ENCODE measurements around the gene SRGAP2. TPM values are rescaled to one million over a fixed set of nuclear protein-coding genes. Genes with fewer than 3 reads are reported as not detected.
"Not testable (repeated sequence)": the region's sequence is repeated elsewhere in the genome, so short reads cannot be mapped to it uniquely, and the experiment has no call there.

SRGAP2 gene
- total RNA-seq, 2 experiments from 2014 or later: 98.2 to 105 TPM

DNA sequence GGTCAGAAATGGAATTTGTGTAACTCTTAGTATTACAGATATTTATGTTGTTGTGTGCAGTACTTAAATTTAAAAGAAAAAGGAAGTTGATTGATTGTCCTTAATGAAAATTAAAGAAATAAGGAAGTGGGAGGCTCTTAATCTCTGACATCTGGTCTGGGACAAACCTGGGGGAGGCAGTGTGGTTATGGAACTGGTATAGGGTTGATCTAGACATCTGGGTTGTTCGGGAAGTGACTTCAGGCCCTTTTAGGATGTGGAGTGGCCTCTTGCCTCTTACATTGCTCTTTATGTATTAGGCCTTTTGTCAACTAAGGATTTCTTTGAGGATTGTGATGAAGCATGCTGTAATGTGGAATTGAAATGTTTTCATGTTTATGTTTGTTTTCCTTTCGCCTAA lies 15.4 kb downstream of the SRGAP2 start:
- DNase-seq; ATAC-seq; H3K36me3 Mint-ChIP-seq (ENCODE audit: low read depth); CTCF ChIA-PET; H3K9me3 Mint-ChIP-seq (ENCODE audit: insufficient read depth); H3K4me3 Mint-ChIP-seq; H3K4me1 Mint-ChIP-seq (ENCODE audit: low read depth); POLR2A ChIA-PET; H3K27me3 Mint-ChIP-seq (ENCODE audit: low read depth); H3K27ac Mint-ChIP-seq: not testable (repeated sequence)

DNA sequence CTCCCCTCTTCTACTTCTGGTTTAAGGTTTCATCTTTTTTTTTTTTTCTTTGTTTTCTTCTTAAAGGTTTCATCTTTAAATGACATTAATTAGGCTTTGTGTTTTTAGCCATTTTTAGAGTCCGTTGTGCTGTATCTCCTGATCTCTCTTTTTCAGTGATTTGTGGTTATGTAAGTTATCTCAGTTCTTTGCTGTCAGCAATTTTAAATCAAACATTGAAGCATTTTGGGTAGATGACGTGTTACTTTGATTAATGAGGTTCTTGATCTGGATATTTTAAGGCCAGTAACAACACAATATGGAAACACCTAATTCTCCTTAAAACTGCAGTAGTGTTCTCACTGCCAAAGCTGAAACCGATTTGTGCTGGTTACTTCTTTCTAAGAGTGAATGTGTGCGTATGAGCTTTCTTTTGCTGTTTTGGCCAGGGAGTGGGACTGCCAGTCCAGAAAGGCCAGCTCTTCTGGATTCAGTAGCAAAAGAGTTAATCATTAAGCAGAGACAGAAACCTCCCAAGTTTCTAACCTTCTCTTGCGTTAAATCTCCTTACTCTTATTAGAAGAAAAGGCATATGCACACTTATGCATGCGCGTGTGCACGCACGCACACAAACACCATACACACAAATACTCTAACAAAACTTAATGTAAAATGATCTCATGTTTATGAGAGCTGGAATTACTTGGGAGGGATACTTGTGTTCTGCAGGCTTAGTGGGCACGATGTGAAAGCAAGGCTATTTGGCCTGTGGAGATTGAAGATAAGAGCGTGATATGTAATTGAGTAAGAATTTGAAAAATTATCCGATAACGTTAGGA lies 16.4 kb downstream of the SRGAP2 start:
- H3K9me3 Mint-ChIP-seq (ENCODE audit: insufficient read depth); H3K4me1 Mint-ChIP-seq (ENCODE audit: low read depth); ATAC-seq; CTCF ChIA-PET; H3K4me3 Mint-ChIP-seq; POLR2A ChIA-PET; H3K27me3 Mint-ChIP-seq (ENCODE audit: low read depth); H3K27ac Mint-ChIP-seq; DNase-seq; H3K36me3 Mint-ChIP-seq (ENCODE audit: low read depth): not testable (repeated sequence)

DNA sequence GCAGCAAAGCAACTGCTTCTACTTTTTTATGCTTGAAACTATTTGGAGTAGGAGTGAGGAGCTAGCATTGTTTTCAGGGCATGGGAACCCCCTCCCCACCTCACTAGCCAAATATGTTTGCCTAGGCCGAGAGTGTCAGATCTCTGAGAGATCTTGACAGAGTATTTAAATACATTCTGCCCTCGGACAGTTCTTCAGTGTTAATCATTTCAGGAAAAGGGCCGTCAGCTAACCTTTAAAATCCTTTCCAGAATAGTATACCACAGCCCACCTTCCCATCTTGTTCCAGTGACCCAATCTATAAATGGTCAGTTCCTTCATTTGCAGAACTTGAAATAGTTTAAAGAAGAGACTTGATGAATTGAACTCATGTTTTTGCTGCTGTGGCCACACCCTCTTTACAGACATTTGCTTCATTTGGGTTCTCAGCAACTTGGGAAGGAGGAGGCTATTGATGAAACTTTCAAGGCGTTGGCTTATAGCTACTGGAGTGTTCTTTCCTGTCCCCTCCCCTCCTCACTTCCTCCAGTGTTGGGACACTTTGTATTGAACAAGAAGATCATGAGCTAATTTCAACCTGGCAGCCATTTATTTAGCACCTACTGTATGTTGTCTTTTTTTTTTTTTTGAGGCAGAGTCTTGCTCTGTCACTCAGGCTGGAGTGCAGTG lies 17.1 kb downstream of the SRGAP2 start:
- ATAC-seq; POLR2A ChIA-PET; DNase-seq; H3K4me3 Mint-ChIP-seq; H3K4me1 Mint-ChIP-seq (ENCODE audit: low read depth); H3K27me3 Mint-ChIP-seq (ENCODE audit: low read depth); CTCF ChIA-PET; H3K27ac Mint-ChIP-seq; H3K36me3 Mint-ChIP-seq (ENCODE audit: low read depth); H3K9me3 Mint-ChIP-seq (ENCODE audit: insufficient read depth): not testable (repeated sequence)

DNA sequence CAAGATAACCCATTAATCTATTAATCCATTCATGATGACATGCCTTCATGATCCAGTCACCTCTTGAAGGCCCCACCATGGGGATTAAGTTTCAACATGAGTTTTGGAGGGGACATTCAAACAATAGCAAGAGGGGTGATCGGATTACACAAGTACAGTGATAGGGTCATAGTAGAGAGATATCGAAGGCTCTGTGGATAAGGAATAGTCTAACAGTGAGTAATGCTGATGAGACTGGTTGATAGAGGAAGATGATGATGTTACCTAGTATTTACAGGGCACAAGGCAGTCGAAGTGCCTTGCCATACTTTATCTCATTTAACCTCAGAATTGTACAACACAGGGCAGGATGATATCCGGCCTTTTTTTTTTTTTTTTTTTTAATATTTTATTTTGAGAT lies 18.2 kb downstream of the SRGAP2 start:
- H3K27me3 Mint-ChIP-seq (ENCODE audit: low read depth); CTCF ChIA-PET; ATAC-seq; H3K27ac Mint-ChIP-seq; H3K36me3 Mint-ChIP-seq (ENCODE audit: low read depth); H3K9me3 Mint-ChIP-seq (ENCODE audit: insufficient read depth); DNase-seq; POLR2A ChIA-PET; H3K4me1 Mint-ChIP-seq (ENCODE audit: low read depth); H3K4me3 Mint-ChIP-seq: not testable (repeated sequence)

DNA sequence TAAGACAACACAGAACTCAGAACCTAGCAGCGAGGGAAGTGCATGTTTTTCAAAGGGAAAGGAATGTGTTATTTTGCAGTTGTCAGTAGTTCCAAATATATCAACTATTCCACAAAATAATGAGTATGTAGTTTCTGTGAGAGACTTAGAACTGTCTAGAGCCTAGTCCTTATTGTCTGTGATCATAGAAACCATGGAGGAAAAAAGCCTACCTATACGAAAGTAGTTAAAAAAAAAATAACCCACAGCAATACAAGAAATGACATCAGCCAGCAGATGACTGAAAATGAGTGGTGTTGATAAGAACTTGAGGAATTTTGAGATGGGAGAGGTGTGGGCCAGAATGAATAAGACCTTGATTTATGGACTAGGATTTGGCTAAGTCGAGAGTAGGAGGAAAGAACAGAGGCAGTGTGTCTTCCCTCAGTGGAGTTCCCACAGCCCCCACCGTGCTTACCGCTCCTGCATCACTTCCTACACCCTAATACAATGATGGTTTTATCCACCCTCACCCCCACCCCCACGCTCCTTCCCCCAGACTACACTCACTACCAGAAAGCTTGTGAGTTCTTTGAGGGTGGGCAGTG lies 20.9 kb downstream of the SRGAP2 start:
- CTCF ChIA-PET; H3K4me1 Mint-ChIP-seq (ENCODE audit: low read depth); POLR2A ChIA-PET; H3K27ac Mint-ChIP-seq; H3K27me3 Mint-ChIP-seq (ENCODE audit: low read depth); H3K36me3 Mint-ChIP-seq (ENCODE audit: low read depth); DNase-seq; H3K9me3 Mint-ChIP-seq (ENCODE audit: insufficient read depth); H3K4me3 Mint-ChIP-seq; ATAC-seq: not testable (repeated sequence)

DNA sequence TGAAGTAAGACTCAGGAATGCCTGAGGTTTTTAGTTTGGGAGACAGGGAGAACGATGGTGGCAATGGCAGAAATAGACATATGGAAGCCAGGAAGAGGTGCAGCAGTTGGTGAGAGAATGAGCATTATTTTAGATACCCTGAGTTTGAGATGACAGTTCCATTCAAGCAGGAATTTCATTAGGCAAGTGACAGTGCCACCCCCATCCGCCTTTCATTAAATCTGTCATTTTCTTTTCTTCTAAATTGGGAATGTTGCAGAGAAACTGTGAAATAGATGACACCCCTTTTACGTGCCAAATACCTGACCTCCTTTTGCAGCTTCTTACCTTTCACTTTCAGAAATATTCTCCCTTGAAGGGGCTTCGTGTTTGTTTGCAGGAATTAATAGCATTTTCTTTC lies 22.0 kb downstream of the SRGAP2 start:
- H3K27me3 Mint-ChIP-seq (ENCODE audit: low read depth); POLR2A ChIA-PET; H3K27ac Mint-ChIP-seq; H3K9me3 Mint-ChIP-seq (ENCODE audit: insufficient read depth); H3K4me3 Mint-ChIP-seq; ATAC-seq; DNase-seq; H3K4me1 Mint-ChIP-seq (ENCODE audit: low read depth); H3K36me3 Mint-ChIP-seq (ENCODE audit: low read depth); CTCF ChIA-PET: not testable (repeated sequence)

DNA sequence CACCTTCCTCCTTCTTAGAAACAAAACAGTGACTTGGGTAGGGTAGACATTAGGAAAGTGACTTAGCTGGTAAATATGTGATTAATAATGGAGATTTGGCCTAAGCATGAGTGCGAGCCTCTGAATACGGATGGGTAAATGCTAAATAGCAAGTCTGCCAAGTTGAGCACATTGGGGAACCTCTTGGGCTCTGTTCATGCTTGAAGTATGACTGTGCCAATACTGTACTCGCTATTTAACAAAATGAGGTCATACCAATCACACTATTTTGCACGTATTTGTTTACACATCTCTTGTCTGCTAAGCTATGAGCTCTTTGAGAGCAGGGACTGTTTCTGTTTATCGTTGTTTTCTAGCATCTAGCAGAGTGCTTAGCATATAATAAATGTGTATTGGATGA lies 23.5 kb downstream of the SRGAP2 start:
- H3K36me3 Mint-ChIP-seq (ENCODE audit: low read depth); H3K4me3 Mint-ChIP-seq; H3K9me3 Mint-ChIP-seq (ENCODE audit: insufficient read depth); DNase-seq; POLR2A ChIA-PET; H3K4me1 Mint-ChIP-seq (ENCODE audit: low read depth); H3K27ac Mint-ChIP-seq; H3K27me3 Mint-ChIP-seq (ENCODE audit: low read depth); CTCF ChIA-PET; ATAC-seq: not testable (repeated sequence)

DNA sequence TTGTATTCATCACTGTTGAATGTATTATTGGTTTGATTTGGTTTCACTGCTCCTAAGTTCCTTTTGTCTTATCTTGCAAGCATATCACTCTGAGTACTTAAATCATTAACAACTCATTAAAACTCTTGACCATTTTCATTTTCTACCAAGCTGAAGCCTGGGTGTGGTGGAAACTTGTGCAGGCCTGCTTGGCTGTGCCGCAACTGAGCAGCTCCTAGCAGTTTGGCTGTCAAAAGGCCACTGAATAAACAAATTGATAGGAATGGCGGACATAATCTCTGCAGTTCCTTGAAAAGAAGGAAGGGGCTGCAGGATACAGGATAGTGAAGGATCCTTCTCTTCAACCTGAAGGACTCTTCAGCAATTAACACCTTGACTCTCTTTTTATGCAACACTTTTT lies 25.9 kb downstream of the SRGAP2 start:
- H3K27me3 Mint-ChIP-seq (ENCODE audit: low read depth); H3K36me3 Mint-ChIP-seq (ENCODE audit: low read depth); ATAC-seq; H3K9me3 Mint-ChIP-seq (ENCODE audit: insufficient read depth); H3K27ac Mint-ChIP-seq; CTCF ChIA-PET; DNase-seq; H3K4me1 Mint-ChIP-seq (ENCODE audit: low read depth); POLR2A ChIA-PET; H3K4me3 Mint-ChIP-seq: not testable (repeated sequence)

DNA sequence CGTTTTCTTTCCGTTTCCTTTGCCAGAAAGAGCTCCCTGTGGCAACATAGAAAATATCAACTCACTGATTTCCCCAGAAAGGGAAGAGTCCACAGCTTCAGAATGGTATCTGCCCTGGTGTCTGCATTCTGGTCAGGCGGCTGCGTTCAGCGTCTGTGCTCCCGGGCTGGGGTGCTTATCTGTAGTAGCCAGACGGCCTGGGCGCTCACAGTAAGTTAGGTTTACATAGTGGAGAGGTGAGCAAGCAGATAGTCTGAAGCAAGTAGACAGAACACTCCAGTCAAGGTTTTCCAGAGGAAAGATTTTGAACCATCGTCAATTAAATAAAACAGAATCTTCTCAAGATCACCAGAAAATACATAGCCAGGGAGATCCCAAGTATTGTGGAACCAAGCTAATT lies 28.6 kb downstream of the SRGAP2 start:
- CTCF ChIA-PET; POLR2A ChIA-PET; H3K36me3 Mint-ChIP-seq (ENCODE audit: low read depth); H3K9me3 Mint-ChIP-seq (ENCODE audit: insufficient read depth); H3K4me1 Mint-ChIP-seq (ENCODE audit: low read depth); DNase-seq; H3K27me3 Mint-ChIP-seq (ENCODE audit: low read depth); H3K27ac Mint-ChIP-seq; H3K4me3 Mint-ChIP-seq; ATAC-seq: not testable (repeated sequence)

DNA sequence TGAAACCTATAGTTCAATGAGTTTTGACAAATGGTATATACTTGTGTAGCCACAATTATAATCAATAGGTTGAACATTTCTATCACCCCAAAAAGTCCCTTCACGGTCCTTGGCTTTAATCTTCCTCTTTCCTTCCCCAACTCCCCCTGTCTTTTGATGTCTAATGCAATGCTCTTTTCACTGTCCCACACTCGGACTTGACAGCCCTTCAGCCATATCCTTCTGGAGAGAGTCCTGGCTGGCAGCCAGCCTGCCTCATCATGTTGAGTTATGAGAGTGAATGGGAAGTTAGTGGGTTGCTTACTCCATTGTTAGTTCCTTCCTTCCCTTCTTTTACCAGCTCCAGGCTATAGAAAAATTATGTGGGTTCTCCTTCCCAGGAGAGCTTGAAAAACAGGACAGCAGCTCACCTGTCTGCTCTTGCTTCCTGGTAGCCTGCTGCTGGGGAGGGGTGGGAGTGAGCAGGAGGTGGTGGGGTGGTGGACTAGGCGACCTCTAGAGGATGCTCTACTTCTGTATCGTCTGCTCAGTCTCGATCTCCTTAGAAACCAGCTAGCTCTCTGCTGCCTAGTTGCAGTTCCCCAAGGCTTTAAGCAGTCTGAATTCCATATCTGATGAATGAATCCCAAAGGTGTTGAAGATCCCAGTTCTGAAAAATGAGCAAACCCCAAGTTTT lies 29.8 kb downstream of the SRGAP2 start:
- POLR2A ChIA-PET; H3K4me3 Mint-ChIP-seq; DNase-seq; H3K27me3 Mint-ChIP-seq (ENCODE audit: low read depth); H3K36me3 Mint-ChIP-seq (ENCODE audit: low read depth); H3K9me3 Mint-ChIP-seq (ENCODE audit: insufficient read depth); H3K4me1 Mint-ChIP-seq (ENCODE audit: low read depth); H3K27ac Mint-ChIP-seq; CTCF ChIA-PET: not testable (repeated sequence)
- ATAC-seq: peak; percentile 67

DNA sequence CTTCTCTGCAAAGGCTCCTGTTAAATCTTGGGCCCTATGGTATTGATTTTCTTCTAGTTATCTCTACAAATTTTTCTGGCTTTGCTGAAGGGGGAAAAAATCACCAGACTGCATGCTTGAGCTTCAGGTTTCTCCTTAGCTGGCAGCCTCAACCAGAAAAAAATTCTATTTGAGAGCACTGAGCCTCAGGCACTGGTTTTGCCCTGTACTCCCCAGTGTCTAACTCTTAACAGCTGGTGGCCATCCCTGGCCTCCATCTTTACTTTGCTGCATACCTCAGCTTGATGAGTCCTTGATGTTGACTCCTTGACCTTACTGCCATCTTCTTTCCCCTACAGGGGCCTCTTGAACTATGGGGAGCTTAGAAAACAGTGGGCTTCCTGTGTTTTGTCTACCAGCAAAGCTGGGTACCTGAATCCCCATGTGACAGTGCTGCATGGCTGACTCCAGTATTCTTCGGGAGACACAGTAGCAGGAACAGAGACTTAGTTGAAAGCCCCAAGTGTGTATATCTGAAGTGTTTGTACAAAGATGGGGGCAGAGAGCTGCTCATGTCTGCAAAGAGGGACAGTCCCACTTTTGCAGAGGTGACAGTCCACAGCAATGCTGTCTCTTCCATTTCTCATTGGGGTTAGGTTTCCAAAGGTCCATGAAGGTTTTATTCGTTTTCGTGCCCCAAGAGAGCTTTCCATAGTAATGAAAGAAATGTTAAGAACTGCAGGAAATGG lies 31.0 kb downstream of the SRGAP2 start:
- H3K9me3 Mint-ChIP-seq (ENCODE audit: insufficient read depth); CTCF ChIA-PET; H3K27me3 Mint-ChIP-seq (ENCODE audit: low read depth); H3K4me1 Mint-ChIP-seq (ENCODE audit: low read depth); DNase-seq; H3K27ac Mint-ChIP-seq; H3K4me3 Mint-ChIP-seq; POLR2A ChIA-PET; ATAC-seq; H3K36me3 Mint-ChIP-seq (ENCODE audit: low read depth): not testable (repeated sequence)

DNA sequence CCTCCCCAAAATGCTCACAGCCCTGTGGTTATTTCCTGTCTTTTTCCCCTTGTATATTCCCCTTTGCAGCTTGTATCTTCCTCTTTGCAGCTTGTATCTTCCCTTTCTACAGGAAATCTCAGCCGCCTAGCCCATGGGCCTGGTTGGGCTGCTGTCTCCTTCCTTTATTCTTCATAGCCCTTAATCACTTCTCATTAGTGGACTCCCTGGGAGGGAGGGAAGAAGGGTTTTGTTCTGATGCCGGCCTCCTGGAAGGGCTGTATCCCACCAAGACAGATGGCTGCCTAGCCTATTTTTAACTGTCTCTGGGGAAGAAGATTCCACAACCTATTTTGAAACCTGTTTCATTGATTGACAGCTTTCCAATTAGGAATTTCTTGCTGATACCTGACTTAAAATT lies 31.8 kb downstream of the SRGAP2 start:
- POLR2A ChIA-PET; H3K27me3 Mint-ChIP-seq (ENCODE audit: low read depth); DNase-seq; H3K36me3 Mint-ChIP-seq (ENCODE audit: low read depth); ATAC-seq; H3K4me3 Mint-ChIP-seq; H3K27ac Mint-ChIP-seq; CTCF ChIA-PET; H3K9me3 Mint-ChIP-seq (ENCODE audit: insufficient read depth); H3K4me1 Mint-ChIP-seq (ENCODE audit: low read depth): not testable (repeated sequence)

Data from activated CD8-positive, alpha-beta T cell treated with anti-CD3 and anti-CD28 coated beads, Interleukin-2, amount 10 ng/mL, durations not matched to agents 7 days and 5 days (primary cell).